T-helper 17 cell (primary cell): ENCODE results near the gene NUDT16L1. TPM values are rescaled to one million over a fixed set of nuclear protein-coding genes. Genes with fewer than 3 reads are reported as not detected.

Source experiments
- ATAC-seq: fragments of 150-1000 bp; cut with Tn5 transposase; 2 replicates; pipeline ENCODE4 v1.10.0; 2021; ENCODE audit warnings: mild to moderate bottlenecking, moderate library complexity
- DNase-seq, 3 donors: peaks; one replicate each; pipeline versions ENCODE4 v3.0.0 to v3.0.0-alpha.2; 2020 to 2021
- H3K9me3 ChIP-seq: one replicate; pipeline ENCODE4 v1.7.0; 2013; ENCODE audit warnings: low read length, mild to moderate bottlenecking; ENCODE audit not compliant: control insufficient read depth, poor library complexity, severe bottlenecking
- H3K27ac Mint-ChIP-seq: one replicate; pipeline ENCODE4 v1.8.0; 2022; ENCODE audit warnings: mild to moderate bottlenecking, moderate library complexity, mixed read lengths
- H3K27me3 Mint-ChIP-seq: one replicate; pipeline ENCODE4 v1.8.0; 2022; ENCODE audit warnings: mixed read lengths
- H3K36me3 Mint-ChIP-seq: one replicate; pipeline ENCODE4 v1.8.0; 2022; ENCODE audit warnings: low read depth, mixed read lengths
- H3K4me1 Mint-ChIP-seq: one replicate; pipeline ENCODE4 v1.8.0; 2022; ENCODE audit warnings: mild to moderate bottlenecking, mixed read lengths
- H3K4me3 Mint-ChIP-seq: one replicate; pipeline ENCODE4 v1.8.0; 2022; ENCODE audit warnings: mild to moderate bottlenecking, moderate library complexity, mixed read lengths
- total RNA-seq, 4 donors: library from RNA in 2 of 4; stranded (reverse) in 2 of 4; gene quantifications; one replicate each; pipeline ENCODE4 v1.2.3 and lab custom pipeline; 2022 to 2026

The NUDT16L1 gene
- total RNA-seq, 2 donors from 2014 or later, result 44.7 to 49.6 TPM

DNA sequence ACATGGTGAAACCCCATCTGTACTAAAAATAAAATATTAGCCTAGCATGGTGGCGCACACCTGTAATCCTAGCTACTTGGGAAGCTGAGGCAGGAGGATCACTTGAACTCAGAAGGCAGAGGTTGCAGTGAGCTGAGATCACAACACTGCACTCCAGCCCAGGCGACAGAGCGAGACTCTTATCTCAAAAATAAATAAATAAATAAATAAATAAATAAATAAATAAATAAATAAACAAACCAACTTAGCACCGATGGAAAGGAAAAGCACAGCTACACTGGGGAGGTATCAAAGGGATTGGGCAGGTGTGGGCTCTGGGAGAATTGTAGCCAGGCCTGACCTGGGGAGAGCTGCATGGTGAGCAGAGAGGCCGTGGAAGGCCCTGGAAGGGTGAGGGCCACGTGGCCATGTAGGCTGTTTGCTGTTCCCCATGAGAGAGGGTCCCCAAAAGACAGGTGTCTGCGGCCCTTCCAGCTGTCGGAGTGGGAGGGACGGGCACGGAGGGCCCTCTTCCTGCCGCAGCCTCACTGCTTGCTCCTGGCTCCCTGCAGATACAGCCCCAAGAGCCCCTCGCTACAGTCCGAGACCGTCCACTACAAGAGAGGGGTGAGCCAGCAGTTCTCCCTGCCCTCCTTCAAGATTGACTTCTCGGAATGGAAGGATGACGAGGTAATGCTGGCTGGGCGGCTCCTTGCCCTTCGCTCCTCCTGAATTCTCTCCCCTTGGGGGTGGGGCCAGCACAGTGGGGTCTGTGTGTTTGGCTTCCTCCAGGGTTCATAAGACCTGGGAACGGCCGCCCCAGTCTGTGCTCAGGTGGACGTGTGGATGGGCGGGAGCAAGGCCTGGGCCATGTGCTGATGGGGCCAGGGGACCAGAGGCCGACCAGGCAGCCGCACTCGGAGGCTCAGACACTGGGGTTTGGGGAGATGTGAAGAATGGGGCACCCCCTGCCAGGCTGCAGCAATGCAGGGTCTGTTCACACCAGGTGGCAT is 36.4 kb upstream of the NUDT16L1 start:
- no peak for DNase-seq
- no peaks in the 10 kb centered on the region for H3K9me3 ChIP-seq
- ATAC-seq, result no peak
- Mint-ChIP-seq H3K4me1 (peaks cover 16% of the 10 kb centered on the region), H3K27me3 (no peaks in the 10 kb centered on the region), H3K4me3 (no peak overlapping the region), H3K36me3 (no peaks in the 10 kb centered on the region), H3K27ac (no peak overlapping the region)

DNA sequence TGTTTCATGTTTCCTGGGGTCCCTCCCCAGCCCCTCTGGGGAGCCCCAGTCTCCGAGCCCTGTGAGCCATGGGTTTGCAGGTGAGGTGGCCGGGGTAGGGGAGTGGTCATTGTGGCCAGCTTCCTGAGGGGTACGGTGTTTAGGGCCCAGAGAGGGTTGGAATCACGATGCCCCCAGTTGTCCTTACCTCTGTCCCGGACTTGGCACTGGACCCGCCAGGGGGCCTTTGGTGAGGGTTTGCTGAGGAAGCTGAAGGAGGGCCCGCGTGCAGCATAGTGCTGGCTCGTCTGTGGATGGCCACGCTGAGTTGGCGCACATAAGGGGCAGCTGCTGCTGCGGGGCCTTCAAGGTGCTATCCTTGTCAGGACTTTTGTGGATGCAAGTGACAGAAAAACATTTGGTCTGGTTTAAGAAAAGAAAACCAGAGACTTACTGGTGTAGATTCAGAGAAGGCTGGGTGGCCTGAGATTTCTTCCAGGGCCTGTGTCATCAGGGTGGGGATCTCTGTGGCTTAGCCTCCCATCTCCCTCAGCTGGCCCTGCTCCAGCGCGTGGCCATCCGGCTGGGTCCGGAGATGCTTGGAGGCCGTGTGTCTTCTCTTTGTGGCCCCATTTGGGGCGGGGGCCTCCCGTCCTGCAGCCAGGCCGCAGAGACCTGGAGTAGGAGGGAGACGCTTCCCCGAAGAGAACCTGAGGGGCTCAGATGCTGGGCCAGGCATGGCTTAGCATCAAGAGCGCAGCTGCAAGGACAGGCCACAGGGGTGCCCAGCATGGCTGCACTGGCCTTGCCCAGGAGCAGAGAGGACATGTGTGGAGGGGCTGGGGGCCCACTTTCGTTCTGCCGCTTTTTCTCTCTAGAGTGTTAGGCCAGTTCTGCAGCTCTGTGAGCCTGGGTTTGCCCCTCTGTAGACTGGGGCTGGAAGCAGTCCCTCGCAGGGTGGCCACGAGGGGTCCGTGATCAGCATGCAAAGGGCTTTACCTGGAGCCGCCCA is 33.7 kb upstream of the NUDT16L1 start:
- peak overlapping the region; percentile 73 for H3K4me3 Mint-ChIP-seq

GRCh38 chr16:4660454-4661007 is 32.8 kb upstream of the NUDT16L1 start:
- Mint-ChIP-seq H3K27ac (peak overlapping the region; percentile 86), H3K27me3 (no peaks in the 10 kb centered on the region), H3K4me1 (peaks cover 36% of the 10 kb centered on the region), H3K4me3 (peak overlapping the region; percentile 73), H3K36me3 (no peaks in the 10 kb centered on the region)
- DNase-seq, result peak; percentile 33 to 54 (median 34)
- no peaks in the 10 kb centered on the region for H3K9me3 ChIP-seq
- peak; percentile 71 for ATAC-seq

More for the DNA sequence above, 33.7 kb upstream of the NUDT16L1 start:
- H3K36me3 Mint-ChIP-seq, result no peaks in the 10 kb centered on the region
- DNase-seq (no peak), ATAC-seq (peak; percentile 1)
- H3K27ac Mint-ChIP-seq, result peak overlapping the region; percentile 86
- peaks cover 28% of the 10 kb centered on the region for H3K4me1 Mint-ChIP-seq
- H3K9me3 ChIP-seq, result no peaks in the 10 kb centered on the region
- H3K27me3 Mint-ChIP-seq, result no peaks in the 10 kb centered on the region

GRCh38 chr16:4661661-4662060 is 31.7 kb upstream of the NUDT16L1 start:
- H3K36me3 Mint-ChIP-seq, result no peaks in the 10 kb centered on the region
- H3K4me1 Mint-ChIP-seq, result peaks cover 45% of the 10 kb centered on the region
- DNase-seq (no peak), ATAC-seq (no peak)
- H3K9me3 ChIP-seq, result no peaks in the 10 kb centered on the region
- H3K27ac Mint-ChIP-seq, result peak overlapping the region; percentile 86
- no peak overlapping the region for H3K4me3 Mint-ChIP-seq
- H3K27me3 Mint-ChIP-seq, result no peaks in the 10 kb centered on the region

DNA sequence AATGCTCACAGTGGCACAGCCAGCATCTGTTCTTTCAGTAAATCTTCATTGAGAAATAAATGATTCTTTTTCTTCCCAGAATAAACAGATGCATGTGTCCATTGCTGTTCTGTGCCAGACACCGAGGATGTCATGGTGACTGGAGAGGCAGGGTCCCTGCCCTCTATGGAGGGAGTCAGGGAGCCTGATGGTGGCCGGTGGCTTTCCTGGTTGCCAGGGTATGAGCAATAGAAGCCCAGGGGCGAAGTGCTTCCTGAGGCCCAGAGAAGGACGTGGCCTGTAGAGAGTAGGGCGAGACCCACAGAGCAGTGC is 29.9 kb upstream of the NUDT16L1 start:
- no peak overlapping the region for H3K4me3 Mint-ChIP-seq
- H3K27me3 Mint-ChIP-seq, result no peaks in the 10 kb centered on the region
- no peaks in the 10 kb centered on the region for H3K9me3 ChIP-seq
- peak overlapping the region; percentile 93 for H3K27ac Mint-ChIP-seq
- DNase-seq (no peak), ATAC-seq (no peak)
- H3K36me3 Mint-ChIP-seq, result no peaks in the 10 kb centered on the region
- peaks cover 45% of the 10 kb centered on the region for H3K4me1 Mint-ChIP-seq

DNA sequence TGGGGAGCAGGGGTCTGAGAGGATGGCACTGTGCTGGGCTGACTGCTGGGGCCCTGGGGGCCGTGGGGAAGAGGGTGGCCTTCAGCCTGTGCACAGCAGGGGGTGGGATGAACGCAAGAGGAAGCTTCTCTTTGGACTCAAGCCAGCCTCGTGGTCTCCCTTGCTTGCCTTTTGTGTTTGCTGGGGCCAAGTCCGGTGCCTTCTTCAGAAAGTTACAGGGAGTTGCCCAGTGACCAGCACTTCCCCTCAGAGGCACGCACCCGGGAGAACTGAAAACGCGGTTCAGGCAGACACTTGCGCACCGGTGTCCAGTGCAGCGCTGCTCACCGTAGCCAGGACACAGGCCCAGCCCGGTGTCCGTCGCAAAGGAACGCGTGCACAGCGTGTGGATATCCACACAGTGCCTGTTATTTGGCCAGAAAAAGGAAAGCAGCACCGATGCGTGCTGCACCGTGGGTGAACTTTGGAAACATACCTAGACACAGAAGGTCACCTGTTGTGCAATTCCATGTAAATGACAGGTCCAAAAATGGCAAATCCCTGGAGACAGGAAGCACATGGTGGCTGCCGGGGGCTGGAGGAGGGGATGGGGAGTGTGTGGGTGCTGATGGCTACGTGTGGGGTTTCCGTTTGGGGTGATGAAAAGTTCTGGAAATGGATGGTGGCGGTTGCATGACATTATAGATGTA is 29.4 kb upstream of the NUDT16L1 start:
- H3K9me3 ChIP-seq, result no peaks in the 10 kb centered on the region
- Mint-ChIP-seq H3K27me3 (no peaks in the 10 kb centered on the region), H3K4me1 (peaks cover 43% of the 10 kb centered on the region), H3K4me3 (peak overlapping the region; percentile 75), H3K36me3 (no peaks in the 10 kb centered on the region), H3K27ac (peak overlapping the region; percentile 93)
- ATAC-seq (no peak), DNase-seq (no peak)

DNA sequence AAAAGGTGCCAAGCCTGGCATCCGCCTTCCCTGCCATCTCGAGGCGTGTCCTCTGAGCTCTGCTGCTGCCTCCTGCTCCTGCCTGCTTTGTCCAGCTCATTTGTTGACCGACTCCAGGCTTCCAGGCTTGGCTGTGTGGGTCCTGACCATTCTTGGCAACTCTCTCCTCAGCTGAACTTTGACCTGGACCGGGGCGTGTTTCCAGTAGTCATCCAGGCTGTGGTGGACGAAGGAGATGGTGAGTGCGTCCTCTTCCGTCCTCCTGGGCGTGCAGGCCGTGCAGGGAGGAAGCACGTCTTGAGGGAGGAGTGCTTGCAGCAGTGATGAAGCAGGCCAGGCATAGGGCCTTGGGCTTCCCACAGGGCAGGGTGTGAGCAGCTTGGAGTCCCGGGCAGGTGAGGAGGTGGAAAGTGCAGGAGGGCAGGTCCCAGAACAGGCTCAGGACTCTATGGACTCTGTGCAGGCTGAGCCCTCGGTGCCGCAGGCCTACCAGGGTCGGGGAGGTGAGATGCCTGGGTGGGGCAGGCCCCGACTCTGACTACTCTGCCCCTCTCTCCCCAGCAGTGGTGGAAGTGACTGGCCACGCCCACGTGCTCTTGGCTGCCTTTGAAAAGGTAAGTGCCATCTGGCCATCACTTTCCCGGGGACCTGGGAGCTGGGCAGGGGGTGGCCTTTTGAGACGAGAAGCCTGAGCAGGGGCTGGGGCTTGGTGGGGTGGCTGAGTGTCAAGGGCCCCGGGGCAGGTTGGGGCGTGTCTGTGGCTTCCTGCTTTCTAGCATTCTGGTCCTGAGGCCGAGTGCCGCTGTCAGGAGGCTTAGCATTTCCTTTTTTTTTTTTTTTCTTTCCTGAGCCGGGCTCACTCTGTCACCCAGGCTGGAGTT is 28.6 kb upstream of the NUDT16L1 start:
- Mint-ChIP-seq H3K4me1 (peaks cover 42% of the 10 kb centered on the region), H3K27me3 (no peaks in the 10 kb centered on the region), H3K27ac (peak overlapping the region; percentile 93), H3K36me3 (no peaks in the 10 kb centered on the region), H3K4me3 (peak overlapping the region; percentile 75)
- peak; percentile 38 to 51 (median 40) for DNase-seq
- H3K9me3 ChIP-seq, result no peaks in the 10 kb centered on the region
- ATAC-seq, result peak; percentile 79

DNA sequence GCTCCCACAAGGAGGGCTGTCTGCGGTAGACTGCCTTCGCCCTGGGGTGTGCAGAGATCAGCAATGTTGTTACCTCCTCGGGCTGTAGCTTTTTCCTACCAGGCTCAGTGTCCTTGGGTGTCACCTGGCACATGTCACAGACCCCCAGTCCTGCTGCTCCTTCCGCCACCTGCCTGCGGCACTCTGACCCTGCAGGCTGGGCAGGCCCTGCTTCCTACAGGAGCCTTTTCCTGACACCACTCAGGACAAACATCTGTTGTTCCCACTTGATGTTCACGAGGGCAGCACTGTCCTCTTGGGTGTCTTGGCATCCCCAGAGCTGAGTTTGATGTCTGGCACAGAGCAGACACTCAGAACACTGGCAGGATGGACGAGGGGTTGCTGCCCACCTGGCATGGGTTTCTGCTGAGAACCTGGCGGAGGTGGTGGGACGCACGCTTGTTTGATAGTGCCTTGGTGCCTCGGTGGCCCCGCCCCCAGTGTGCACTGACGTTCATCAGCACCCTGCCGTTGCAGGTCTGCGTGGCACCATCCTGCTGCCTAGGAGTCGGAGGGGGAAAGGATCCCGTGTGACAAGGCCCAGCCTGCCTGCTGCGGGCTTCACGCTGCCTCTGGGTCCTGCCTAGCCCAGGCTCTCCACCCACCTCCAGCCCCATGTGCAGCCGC is 26.7 kb upstream of the NUDT16L1 start:
- Mint-ChIP-seq H3K27ac (peak overlapping the region; percentile 93), H3K27me3 (no peaks in the 10 kb centered on the region), H3K36me3 (no peaks in the 10 kb centered on the region), H3K4me3 (no peak overlapping the region), H3K4me1 (peaks cover 32% of the 10 kb centered on the region)
- no peaks in the 10 kb centered on the region for H3K9me3 ChIP-seq
- DNase-seq (no peak), ATAC-seq (no peak)

DNA sequence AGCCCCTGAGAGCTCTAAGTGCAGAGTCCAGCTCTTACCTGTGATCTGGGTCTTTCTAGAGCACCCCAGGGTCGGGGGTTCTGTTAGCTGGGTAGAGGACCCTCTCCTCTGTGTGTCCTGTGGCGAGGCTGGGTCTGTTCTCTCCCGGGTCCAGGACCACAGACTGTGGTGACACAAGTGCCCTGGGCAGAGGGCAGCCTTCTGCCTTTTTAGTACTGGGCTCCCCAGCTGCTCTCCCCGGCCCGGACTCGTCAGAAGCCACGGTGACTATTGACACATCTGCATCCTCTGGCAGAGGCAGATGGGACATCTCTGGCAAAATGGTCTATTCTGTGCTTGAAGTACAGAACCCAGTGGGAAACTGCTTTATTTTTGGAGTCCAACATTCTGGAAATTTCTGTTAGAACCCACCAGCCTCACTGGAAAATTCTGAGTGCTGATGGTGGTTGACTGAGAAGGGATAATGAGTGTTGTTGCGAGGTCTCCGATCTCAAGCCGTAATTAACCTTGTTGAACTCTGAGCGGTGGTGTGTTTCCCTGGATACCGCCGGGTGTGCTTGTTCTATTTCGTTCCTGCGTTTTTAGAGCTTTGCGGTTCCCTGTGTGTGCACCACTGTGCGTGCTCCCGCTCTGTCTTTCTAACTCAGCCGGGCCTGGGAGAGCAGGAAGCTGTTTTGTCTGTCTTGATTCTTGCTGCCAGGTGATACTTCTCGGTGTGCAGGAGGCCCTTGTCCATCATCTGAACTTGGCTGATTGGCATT is 26.0 kb upstream of the NUDT16L1 start:
- Mint-ChIP-seq H3K36me3 (no peaks in the 10 kb centered on the region), H3K4me3 (no peak overlapping the region), H3K27ac (no peak overlapping the region), H3K4me1 (peaks cover 32% of the 10 kb centered on the region), H3K27me3 (no peaks in the 10 kb centered on the region)
- DNase-seq (no peak), ATAC-seq (no peak)
- no peaks in the 10 kb centered on the region for H3K9me3 ChIP-seq

DNA sequence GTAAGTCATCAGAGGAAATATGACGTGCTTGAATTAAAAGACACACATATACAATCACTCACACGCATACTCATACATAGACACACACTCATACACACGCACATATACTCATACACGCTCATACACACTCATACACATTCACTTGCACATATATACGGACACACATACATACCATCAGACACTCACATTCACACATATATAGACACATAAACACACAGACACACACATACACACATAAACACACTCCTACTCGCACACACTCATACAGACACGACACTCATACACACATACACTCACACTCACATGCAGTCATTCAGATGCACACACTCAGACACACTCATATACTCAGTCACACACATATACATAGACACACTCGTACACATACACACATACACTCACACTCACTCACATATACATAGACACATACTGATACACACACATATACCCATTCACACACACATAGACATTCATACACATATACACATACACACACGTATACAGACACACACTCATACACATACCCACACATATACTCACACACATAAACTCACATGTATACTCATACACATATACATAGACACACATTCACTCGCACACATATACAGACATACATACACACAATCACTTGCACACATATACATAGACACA is 24.9 kb upstream of the NUDT16L1 start:
- Mint-ChIP-seq H3K4me3 (no peak overlapping the region), H3K36me3 (no peaks in the 10 kb centered on the region), H3K27me3 (no peaks in the 10 kb centered on the region), H3K4me1 (peaks cover 29% of the 10 kb centered on the region), H3K27ac (no peak overlapping the region)
- ATAC-seq (no peak), DNase-seq (no peak)
- H3K9me3 ChIP-seq, result no peaks in the 10 kb centered on the region
